Measurements from ENCODE around the gene HSPB9. TPM values are rescaled to one million over a fixed set of nuclear protein-coding genes. Genes with fewer than 3 reads are reported as not detected.

HSPB9 gene
- total and polyA plus RNA-seq, 10 of the 15 experiments (the other 5 are each of a cell fraction or from before 2014, with no cell fraction given) = 0.04 to 0.40 (median 0.11) TPM; not detected in 7

DNA sequence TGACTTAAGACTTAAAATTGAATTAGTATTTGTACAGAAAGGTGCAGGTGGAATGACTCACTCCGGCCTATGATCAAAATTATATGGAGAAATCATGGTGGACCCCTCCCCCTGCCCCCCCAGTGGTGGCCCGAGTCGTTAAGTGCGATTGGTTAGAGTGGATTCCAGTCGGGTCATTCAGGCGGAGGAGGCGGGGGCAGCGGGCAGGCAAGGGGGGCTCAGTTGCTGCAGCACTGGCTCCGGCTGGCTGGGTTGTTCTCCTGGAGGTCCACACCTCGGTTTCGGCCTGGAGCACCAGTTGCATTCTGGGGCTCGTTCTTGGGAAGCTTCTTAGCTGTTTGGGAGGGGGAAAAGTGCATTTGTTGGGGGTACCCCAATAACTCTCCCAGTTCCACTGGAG lies 3.0 kb downstream of the HSPB9 start (continued):
- TF ChIP-seq, protein P1, sequence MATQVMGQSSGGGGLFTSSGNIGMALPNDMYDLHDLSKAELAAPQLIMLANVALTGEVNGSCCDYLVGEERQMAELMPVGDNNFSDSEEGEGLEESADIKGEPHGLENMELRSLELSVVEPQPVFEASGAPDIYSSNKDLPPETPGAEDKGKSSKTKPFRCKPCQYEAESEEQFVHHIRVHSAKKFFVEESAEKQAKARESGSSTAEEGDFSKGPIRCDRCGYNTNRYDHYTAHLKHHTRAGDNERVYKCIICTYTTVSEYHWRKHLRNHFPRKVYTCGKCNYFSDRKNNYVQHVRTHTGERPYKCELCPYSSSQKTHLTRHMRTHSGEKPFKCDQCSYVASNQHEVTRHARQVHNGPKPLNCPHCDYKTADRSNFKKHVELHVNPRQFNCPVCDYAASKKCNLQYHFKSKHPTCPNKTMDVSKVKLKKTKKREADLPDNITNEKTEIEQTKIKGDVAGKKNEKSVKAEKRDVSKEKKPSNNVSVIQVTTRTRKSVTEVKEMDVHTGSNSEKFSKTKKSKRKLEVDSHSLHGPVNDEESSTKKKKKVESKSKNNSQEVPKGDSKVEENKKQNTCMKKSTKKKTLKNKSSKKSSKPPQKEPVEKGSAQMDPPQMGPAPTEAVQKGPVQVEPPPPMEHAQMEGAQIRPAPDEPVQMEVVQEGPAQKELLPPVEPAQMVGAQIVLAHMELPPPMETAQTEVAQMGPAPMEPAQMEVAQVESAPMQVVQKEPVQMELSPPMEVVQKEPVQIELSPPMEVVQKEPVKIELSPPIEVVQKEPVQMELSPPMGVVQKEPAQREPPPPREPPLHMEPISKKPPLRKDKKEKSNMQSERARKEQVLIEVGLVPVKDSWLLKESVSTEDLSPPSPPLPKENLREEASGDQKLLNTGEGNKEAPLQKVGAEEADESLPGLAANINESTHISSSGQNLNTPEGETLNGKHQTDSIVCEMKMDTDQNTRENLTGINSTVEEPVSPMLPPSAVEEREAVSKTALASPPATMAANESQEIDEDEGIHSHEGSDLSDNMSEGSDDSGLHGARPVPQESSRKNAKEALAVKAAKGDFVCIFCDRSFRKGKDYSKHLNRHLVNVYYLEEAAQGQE (IDR thresholded peaks at IDR 0.05; ENCODE audit: low read depth, low read length) = no peak
- TF ChIP-seq NR2F1 (conservative IDR thresholded peaks at IDR 0.05) (no peak), KAT2A (conservative IDR thresholded peaks at IDR 0.05; ENCODE audit: control insufficient read depth, low read depth, low read length) (no peak), BMI1 (IDR thresholded peaks at IDR 0.05; ENCODE audit: borderline replicate concordance) (no peak), PAX5 (IDR thresholded peaks at IDR 0.05; ENCODE audit: borderline replicate concordance, low read depth, low read length) (no peak), TCF7 (IDR thresholded peaks at IDR 0.05; ENCODE audit: borderline replicate concordance) (no peak)

DNA sequence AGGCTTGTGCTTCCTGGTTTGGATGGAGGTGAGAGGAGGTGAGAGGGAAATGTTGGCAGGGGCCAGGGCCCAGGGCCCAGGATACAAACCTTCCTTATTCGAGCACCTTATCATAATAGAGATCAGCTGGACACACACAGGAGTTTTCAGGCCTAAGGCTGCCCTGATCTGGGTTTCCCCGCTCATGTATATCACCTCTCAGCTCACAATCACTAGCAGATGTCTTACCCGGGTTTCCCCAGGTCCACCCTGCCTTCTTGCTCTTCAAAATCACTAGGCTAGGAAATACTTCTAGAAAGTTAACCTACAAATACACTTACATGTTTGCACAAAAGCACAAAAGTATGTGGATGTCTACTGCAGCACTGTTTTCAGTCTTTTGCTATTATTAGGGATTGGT lies 4.2 kb downstream of the HSPB9 start:
- Histone ChIP-seq H3K9ac (ENCODE audit: control insufficient read depth, insufficient read depth, low read length) (no peak overlapping the region), H3K27ac (ENCODE audit: control insufficient read depth, insufficient read depth) (no peak overlapping the region), H3K4me2 (ENCODE audit: control insufficient read depth, insufficient read depth) (no peak overlapping the region), H3K36me3 (ENCODE audit: control insufficient read depth in 2 of 2, insufficient read depth in 2 of 2, low read length in 1 of 2) (peaks cover 30 to 45% of the 10 kb centered on the region in 2 experiments), H2AFZ (ENCODE audit: control insufficient read depth, low read depth, low read length) (no peak overlapping the region), H3K4me3 (no peak overlapping the region), H3K79me2 (ENCODE audit: control insufficient read depth, insufficient read depth, low read length) (peaks cover 5% of the 10 kb centered on the region), H3K27me3 (replicated peaks in 1 of 2; ENCODE audit: control insufficient read depth in 2 of 2, insufficient read depth in 2 of 2, low read length in 1 of 2) (no peaks in the 10 kb centered on the region), H3K4me1 (ENCODE audit: control insufficient read depth, insufficient read depth, low read length) (no peaks in the 10 kb centered on the region), H4K20me1 (ENCODE audit: control insufficient read depth, insufficient read depth) (peaks cover 2% of the 10 kb centered on the region; the same call in 1 of the 2 replicates), H3K9me3 (replicated peaks; ENCODE audit: control insufficient read depth, insufficient read depth, low read length) (no peaks in the 10 kb centered on the region)
- ChIA-PET POLR2A (no interaction called here), CTCF (interaction anchor here (1.2 to 2.1 kb wide), 2 partner anchors 55 to 107 kb away, joined by 3 to 5 read pairs; partner anchors contain the start of gene NKIRAS2), SMC1A (ENCODE audit: uncharacterized antibody, unreplicated experiment) (interaction anchor here (1.7 kb wide), 1 partner anchor 54 kb away, joined by 7 read pairs; the partner anchor contains the start of gene KCNH4), RAD21 (ENCODE audit: unreplicated experiment) (interaction anchor here (2.3 kb wide), 1 partner anchor 54 kb away, joined by 8 read pairs; the partner anchor contains the start of gene KCNH4)
- TSS peak; percentile 38 for BruUV-seq (replicated peaks)
- DNase-seq (ENCODE audit: low read depth, low spot score) = no peak
- intact Hi-C loops (cut with micrococcal nuclease; ENCODE audit: unreplicated experiment) (no loop called here), in situ Hi-C loops (cut with MboI) (no loop called here)
- 17% methylated on average over 3 of the region's 3 CpGs for WGBS (ENCODE audit: insufficient coverage, insufficient replicate concordance, low lambda C conversion rate, missing lambda C conversion rate)
- peak; percentile 24; the same call in 1 of the 3 replicates for ATAC-seq
- no peak for FAIRE-seq
- TF ChIP-seq RBBP5 (conservative IDR thresholded peaks at IDR 0.05) (no peak), RAD51 (IDR thresholded peaks at IDR 0.05) (no peak), IKZF1 (conservative IDR thresholded peaks at IDR 0.05) (no peak), SMAD5 (IDR thresholded peaks at IDR 0.05; ENCODE audit: low read depth) (no peak), CBX3 (IDR thresholded peaks at IDR 0.05; ENCODE audit: borderline replicate concordance, low read depth) (no peak), BRCA1 (IDR thresholded peaks at IDR 0.05; ENCODE audit: low read depth, low read length) (no peak), NR2F1 (conservative IDR thresholded peaks at IDR 0.05) (no peak)
- TF ChIP-seq, protein P2, sequence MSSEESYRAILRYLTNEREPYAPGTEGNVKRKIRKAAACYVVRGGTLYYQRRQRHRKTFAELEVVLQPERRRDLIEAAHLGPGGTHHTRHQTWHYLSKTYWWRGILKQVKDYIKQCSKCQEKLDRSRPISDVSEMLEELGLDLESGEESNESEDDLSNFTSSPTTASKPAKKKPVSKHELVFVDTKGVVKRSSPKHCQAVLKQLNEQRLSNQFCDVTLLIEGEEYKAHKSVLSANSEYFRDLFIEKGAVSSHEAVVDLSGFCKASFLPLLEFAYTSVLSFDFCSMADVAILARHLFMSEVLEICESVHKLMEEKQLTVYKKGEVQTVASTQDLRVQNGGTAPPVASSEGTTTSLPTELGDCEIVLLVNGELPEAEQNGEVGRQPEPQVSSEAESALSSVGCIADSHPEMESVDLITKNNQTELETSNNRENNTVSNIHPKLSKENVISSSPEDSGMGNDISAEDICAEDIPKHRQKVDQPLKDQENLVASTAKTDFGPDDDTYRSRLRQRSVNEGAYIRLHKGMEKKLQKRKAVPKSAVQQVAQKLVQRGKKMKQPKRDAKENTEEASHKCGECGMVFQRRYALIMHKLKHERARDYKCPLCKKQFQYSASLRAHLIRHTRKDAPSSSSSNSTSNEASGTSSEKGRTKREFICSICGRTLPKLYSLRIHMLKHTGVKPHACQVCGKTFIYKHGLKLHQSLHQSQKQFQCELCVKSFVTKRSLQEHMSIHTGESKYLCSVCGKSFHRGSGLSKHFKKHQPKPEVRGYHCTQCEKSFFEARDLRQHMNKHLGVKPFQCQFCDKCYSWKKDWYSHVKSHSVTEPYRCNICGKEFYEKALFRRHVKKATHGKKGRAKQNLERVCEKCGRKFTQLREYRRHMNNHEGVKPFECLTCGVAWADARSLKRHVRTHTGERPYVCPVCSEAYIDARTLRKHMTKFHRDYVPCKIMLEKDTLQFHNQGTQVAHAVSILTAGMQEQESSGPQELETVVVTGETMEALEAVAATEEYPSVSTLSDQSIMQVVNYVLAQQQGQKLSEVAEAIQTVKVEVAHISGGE (CRISPR knock-in tag; IDR thresholded peaks at IDR 0.05) = no peak
- TF ChIP-seq, protein P3, sequence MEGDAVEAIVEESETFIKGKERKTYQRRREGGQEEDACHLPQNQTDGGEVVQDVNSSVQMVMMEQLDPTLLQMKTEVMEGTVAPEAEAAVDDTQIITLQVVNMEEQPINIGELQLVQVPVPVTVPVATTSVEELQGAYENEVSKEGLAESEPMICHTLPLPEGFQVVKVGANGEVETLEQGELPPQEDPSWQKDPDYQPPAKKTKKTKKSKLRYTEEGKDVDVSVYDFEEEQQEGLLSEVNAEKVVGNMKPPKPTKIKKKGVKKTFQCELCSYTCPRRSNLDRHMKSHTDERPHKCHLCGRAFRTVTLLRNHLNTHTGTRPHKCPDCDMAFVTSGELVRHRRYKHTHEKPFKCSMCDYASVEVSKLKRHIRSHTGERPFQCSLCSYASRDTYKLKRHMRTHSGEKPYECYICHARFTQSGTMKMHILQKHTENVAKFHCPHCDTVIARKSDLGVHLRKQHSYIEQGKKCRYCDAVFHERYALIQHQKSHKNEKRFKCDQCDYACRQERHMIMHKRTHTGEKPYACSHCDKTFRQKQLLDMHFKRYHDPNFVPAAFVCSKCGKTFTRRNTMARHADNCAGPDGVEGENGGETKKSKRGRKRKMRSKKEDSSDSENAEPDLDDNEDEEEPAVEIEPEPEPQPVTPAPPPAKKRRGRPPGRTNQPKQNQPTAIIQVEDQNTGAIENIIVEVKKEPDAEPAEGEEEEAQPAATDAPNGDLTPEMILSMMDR (IDR thresholded peaks at IDR 0.05 in 2 of 3, conservative IDR thresholded peaks at IDR 0.05 in 1 of 3; ENCODE audit: control insufficient read depth in 2 of 3, extremely low read depth in 1 of 3, insufficient read depth in 1 of 3, low read depth in 3 of 3, low read length in 3 of 3) = no peak
